Smooth muscle cell (in vitro differentiated cells): Measurements from ENCODE around the gene TCEAL9. TPM values are rescaled to one million over a fixed set of nuclear protein-coding genes. Genes with fewer than 3 reads are reported as not detected.
A peak's percentile ranks its signal among the peaks of the same experiment; 100 is the strongest.
"Not testable (repeated sequence)": the region's sequence is repeated elsewhere in the genome, so short reads cannot be mapped to it uniquely, and the experiment has no call there.

ENCODE experiments used
- DNase-seq: peaks from one replicate; lab custom pipeline; 2025; ENCODE audit not compliant: unreplicated experiment; lab: John Stamatoyannopoulos, UW
- H2AFZ ChIP-seq: fragments of 200-600 bp; sonication (generic); 2 replicates; pipeline ENCODE4 v1.6.0; 2016; ENCODE audit warnings: antibody characterized with exemption, low read depth, mild to moderate bottlenecking
- H3F3A ChIP-seq: fragments of 200-600 bp; sonication (generic); 2 replicates; pipeline ENCODE4 v1.6.0; 2017; ENCODE audit warnings: antibody characterized with exemption, low read depth
- H3K27ac ChIP-seq: fragments of 200-600 bp; sonication (generic); 2 replicates; pipeline ENCODE4 v1.5.1; 2016; ENCODE audit warnings: low read depth, mild to moderate bottlenecking
- H3K27me3 ChIP-seq: fragments of 200-600 bp; sonication (generic); 2 replicates; pipeline ENCODE4 v1.6.1; 2016; ENCODE audit warnings: low read depth, mild to moderate bottlenecking
- H3K36me3 ChIP-seq: fragments of 200-600 bp; sonication (generic); 2 replicates; pipeline ENCODE4 v1.5.1; 2016; ENCODE audit warnings: low read depth
- H3K4me1 ChIP-seq: fragments of 200-600 bp; sonication (generic); 2 replicates; pipeline ENCODE4 v1.5.1; 2016; ENCODE audit warnings: low read depth
- H3K4me2 ChIP-seq: fragments of 200-600 bp; sonication (generic); 2 replicates; pipeline ENCODE4 v1.6.0; 2016; ENCODE audit warnings: mild to moderate bottlenecking
- H3K4me3 ChIP-seq: fragments of 200-600 bp; sonication (generic); 2 replicates; pipeline ENCODE4 v1.5.1; 2016; ENCODE audit warnings: mild to moderate bottlenecking
- H3K79me2 ChIP-seq: fragments of 200-600 bp; sonication (generic); 2 replicates; pipeline ENCODE4 v1.6.0; 2016; ENCODE audit warnings: low read depth, mild to moderate bottlenecking
- H3K9ac ChIP-seq: fragments of 200-600 bp; sonication (generic); 2 replicates; pipeline ENCODE4 v1.6.0; 2016; ENCODE audit warnings: low read depth
- H3K9me3 ChIP-seq: fragments of 200-600 bp; sonication (generic); replicated peaks from 2 replicates; pipeline ENCODE4 v1.5.1; 2016; ENCODE audit warnings: low read depth
- H4K20me1 ChIP-seq: fragments of 200-600 bp; sonication (generic); 2 replicates; pipeline ENCODE4 v1.6.0; 2016; ENCODE audit warnings: low read depth
- CTCF ChIP-seq: fragments of 200-600 bp; sonication (generic); IDR thresholded peaks from 2 replicates; pipeline ENCODE4 v1.5.1; 2017; ENCODE audit warnings: borderline replicate concordance, mild to moderate bottlenecking, antibody characterized with exemption; ENCODE audit not compliant: insufficient read depth, poor library complexity, severe bottlenecking
- WGBS: methylation state at CpG from one replicate; pipeline ENCODE4 v1.1.7; 2016; ENCODE audit warnings: low lambda C conversion rate; 5-methylcytosine and 5-hydroxymethylcytosine counted together
- polyA plus RNA-seq: library from polyadenylated mRNA; unstranded; fragments of >200 nt; fragmentation: Nextera tagmentation; extraction: Ambion mirVana; gene quantifications from 2 replicates; pipeline ENCODE4 v1.2.1, GENCODE V29; 2016
- total RNA-seq: library from RNA; depleted of rRNA; stranded (reverse); fragments of >200 nt; gene quantifications from 2 replicates; pipeline ENCODE4 v1.2.3, GENCODE V29; 2014

The TCEAL9 gene
- total and polyA plus RNA-seq, 2 experiments from 2014 or later = 255 to 267 TPM

- TF ChIP-seq CTCF = no peak
- 36% methylated on average over 13 of the region's 13 CpGs for WGBS
- Histone ChIP-seq H3K27me3 (no peaks in the 10 kb centered on the region), H3K36me3 (peaks cover 3% of the 10 kb centered on the region), H3K27ac (peak overlapping the region; percentile 74), H2AFZ (no peak overlapping the region), H3K79me2 (peaks cover 26% of the 10 kb centered on the region), H4K20me1 (peaks cover 17% of the 10 kb centered on the region), H3K9ac (peak overlapping the region; percentile 91), H3K4me2 (peak overlapping the region; percentile 94), H3K9me3 (no peaks in the 10 kb centered on the region), H3K4me3 (peak overlapping the region; percentile 60), H3K4me1 (peaks cover 13% of the 10 kb centered on the region), H3F3A (no peaks in the 10 kb centered on the region)
- DNase-seq = no peak
Measured at GRCh38 chrX:103356858-103357257, 552 bp downstream of the TCEAL9 start.

- WGBS = 82% methylated on average over 2 of the region's 2 CpGs
- Histone ChIP-seq H3K27ac (peak overlapping the region; percentile 74), H3K36me3 (peaks cover 3% of the 10 kb centered on the region), H3K4me1 (peaks cover 13% of the 10 kb centered on the region), H2AFZ (no peak overlapping the region), H3K27me3 (no peaks in the 10 kb centered on the region), H3K9ac (peak overlapping the region; percentile 91), H3K4me2 (peak overlapping the region; percentile 94), H3K9me3 (no peaks in the 10 kb centered on the region), H4K20me1 (peaks cover 17% of the 10 kb centered on the region), H3K79me2 (peaks cover 26% of the 10 kb centered on the region), H3F3A (no peaks in the 10 kb centered on the region), H3K4me3 (peak overlapping the region; percentile 60)
- TF ChIP-seq CTCF = no peak
- DNase-seq = no peak
Measured at GRCh38 chrX:103357871-103358270, 1.6 kb downstream of the TCEAL9 start.

- not testable (repeated sequence) for H3K9me3 ChIP-seq, H3K9ac ChIP-seq, H3K27ac ChIP-seq, H3F3A ChIP-seq, H3K4me2 ChIP-seq, DNase-seq, H3K4me3 ChIP-seq, H3K27me3 ChIP-seq, H3K36me3 ChIP-seq, H2AFZ ChIP-seq
- H3K4me1 ChIP-seq = peaks cover 13% of the 10 kb centered on the region
- peaks cover 17% of the 10 kb centered on the region for H4K20me1 ChIP-seq
- peaks cover 26% of the 10 kb centered on the region for H3K79me2 ChIP-seq
- 83% methylated on average over 3 of the region's 3 CpGs for WGBS
Measured at GRCh38 chrX:103359605-103360004, 3.3 kb downstream of the TCEAL9 start.

- Histone ChIP-seq H3F3A (no peaks in the 10 kb centered on the region), H3K27ac (no peak overlapping the region), H3K9ac (no peak overlapping the region), H3K36me3 (peaks cover 3% of the 10 kb centered on the region), H3K4me3 (no peak overlapping the region), H3K9me3 (no peaks in the 10 kb centered on the region), H3K4me2 (no peak overlapping the region), H3K4me1 (peaks cover 13% of the 10 kb centered on the region), H3K79me2 (peaks cover 26% of the 10 kb centered on the region), H3K27me3 (no peaks in the 10 kb centered on the region), H4K20me1 (peaks cover 17% of the 10 kb centered on the region), H2AFZ (no peak overlapping the region)
- TF ChIP-seq CTCF = no peak
- DNase-seq = no peak
- 83% methylated on average over 2 of the region's 2 CpGs for WGBS
Measured at GRCh38 chrX:103360092-103360491, 3.8 kb downstream of the TCEAL9 start.
